MCF 10A (cell line): ENCODE measurements around the gene ZSWIM4. TPM values are rescaled to one million over a fixed set of nuclear protein-coding genes. Genes with fewer than 3 reads are reported as not detected.

ENCODE experiments used
- BruUV-seq: library from RNA; stranded (reverse); fragments of 400-500 nt; replicated peaks from 2 replicates; lab custom pipeline; 2021; lab: Mats Ljungman, UMichigan
- CTCF ChIA-PET: fragments of 300-600 bp; sonication (Branson Sonifier 250); formaldehyde crosslinking; extraction: SDS; loops from one replicate; lab custom pipeline; 2021; ENCODE audit warnings: antibody characterized with exemption, inconsistent platforms; lab: Yijun Ruan, JAX
- POLR2A ChIA-PET: fragments of 300-600, 350-650 bp; sonication (Branson Sonifier 250); formaldehyde crosslinking; extraction: SDS; loops from one replicate; lab custom pipeline; 2020; ENCODE audit warnings: antibody characterized with exemption, inconsistent platforms; lab: Yijun Ruan, JAX
- DNase-seq: peaks from one replicate; pipeline ENCODE4 v3.0.0-alpha.2; 2018; ENCODE audit not compliant: unreplicated experiment
- H3K27ac Mint-ChIP-seq: one replicate; pipeline ENCODE4 v1.8.0; 2022; ENCODE audit warnings: mild to moderate bottlenecking, low read depth, mixed read lengths; ENCODE audit not compliant: unreplicated experiment
- H3K27me3 Mint-ChIP-seq: one replicate; pipeline ENCODE4 v1.8.0; 2022; ENCODE audit warnings: mixed read lengths; ENCODE audit not compliant: insufficient read depth, unreplicated experiment
- H3K36me3 Mint-ChIP-seq: one replicate; pipeline ENCODE4 v1.8.0; 2022; ENCODE audit warnings: mild to moderate bottlenecking, moderate library complexity, mixed read lengths; ENCODE audit not compliant: insufficient read depth, unreplicated experiment
- H3K4me1 Mint-ChIP-seq: one replicate; pipeline ENCODE4 v1.8.0; 2022; ENCODE audit warnings: mixed read lengths; ENCODE audit not compliant: insufficient read depth, unreplicated experiment
- H3K4me3 Mint-ChIP-seq: one replicate; pipeline ENCODE4 v1.8.0; 2022; ENCODE audit warnings: mild to moderate bottlenecking, moderate library complexity, mixed read lengths; ENCODE audit not compliant: unreplicated experiment
- H3K9me3 Mint-ChIP-seq: one replicate; pipeline ENCODE4 v1.8.0; 2022; ENCODE audit warnings: mixed read lengths; ENCODE audit not compliant: unreplicated experiment
- CTCF ChIP-seq: fragments of 200-600 bp; IDR thresholded peaks from one replicate; pipeline ENCODE4 v1.8.0; 2022; ENCODE audit warnings: antibody characterized with exemption, mild to moderate bottlenecking; ENCODE audit not compliant: unreplicated experiment
- intact Hi-C: fragments of 100-400 bp; cut with micrococcal nuclease; formaldehyde crosslinking; loops from 2 replicates; pipeline ENCODE4 v1.14.1; 2022
- total RNA-seq: library from RNA; stranded (reverse); gene quantifications from 2 replicates; pipeline ENCODE4 v1.2.3, GENCODE V29; 2022

The ZSWIM4 gene
- total RNA-seq, 1 experiment from 2014 or later: 9.4 TPM

DNA sequence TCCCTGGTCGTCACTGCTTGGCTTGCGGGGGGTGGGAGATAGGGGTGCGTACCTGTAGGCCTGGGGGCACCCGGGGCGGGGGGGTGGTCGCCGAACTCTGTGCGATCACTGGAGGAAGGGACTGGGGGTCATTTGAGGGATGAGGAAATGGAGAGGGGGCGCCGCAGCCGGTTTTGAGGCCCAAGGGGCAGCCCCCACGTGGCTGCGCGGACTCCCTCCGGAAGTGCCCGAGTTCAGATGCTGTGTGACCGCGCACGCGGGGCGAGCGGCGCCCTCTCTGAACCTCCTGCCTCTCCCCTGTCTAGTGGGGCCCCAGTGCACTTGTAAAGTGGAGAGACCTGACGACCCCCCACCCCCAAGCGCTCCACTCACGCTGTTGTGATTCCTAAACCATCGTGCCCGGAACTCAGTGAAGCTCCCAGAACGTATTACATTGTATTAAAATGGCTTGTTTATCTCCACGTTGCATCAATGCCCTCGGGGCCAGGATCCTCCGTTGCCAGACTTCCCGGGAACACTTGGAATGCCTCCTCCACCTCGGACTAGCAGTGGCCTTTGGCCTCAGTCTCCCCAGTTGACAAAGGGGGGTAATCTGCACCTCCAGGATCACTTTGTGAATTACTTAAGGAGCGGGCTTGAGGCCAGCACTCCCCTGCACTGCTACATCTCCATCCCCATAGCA is 78.7 kb downstream of the ZSWIM4 start:
- Mint-ChIP-seq H3K9me3 (no peaks in the 10 kb centered on the region), H3K4me1 (no peaks in the 10 kb centered on the region), H3K36me3 (no peaks in the 10 kb centered on the region), H3K27ac (peak overlapping the region; percentile 39), H3K4me3 (no peak overlapping the region), H3K27me3 (no peaks in the 10 kb centered on the region)
- no peak for DNase-seq
- BruUV-seq: no TSS peak
- intact Hi-C loops: no loop called here
- no peak for TF ChIP-seq CTCF
- ChIA-PET POLR2A (no interaction called here), CTCF (interaction anchor here (0.9 to 1.3 kb wide), 2 partner anchors 12 to 174 kb away, joined by 3 read pairs; no protein-coding TSS in a partner anchor)

DNA sequence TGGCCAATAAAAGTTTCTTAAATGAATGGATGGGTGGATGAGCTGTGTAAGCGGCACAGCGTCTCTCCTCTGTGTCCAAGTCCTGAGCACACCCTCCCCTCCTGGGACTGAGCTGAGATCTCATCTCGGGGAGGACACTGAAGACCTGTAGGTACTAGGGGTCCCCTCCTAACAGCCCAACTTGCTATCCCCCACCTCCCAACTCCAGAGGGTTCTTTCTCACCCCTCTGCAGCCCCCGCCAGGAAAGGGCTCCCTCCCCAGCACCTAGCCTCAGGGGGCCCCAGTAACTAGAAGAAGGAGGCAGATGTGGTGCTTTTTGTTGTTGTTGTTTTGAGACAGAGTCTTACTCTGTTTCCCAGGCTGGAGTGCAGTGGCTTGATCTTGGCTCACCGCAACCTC is 80.6 kb downstream of the ZSWIM4 start:
- Mint-ChIP-seq H3K4me3 (no peak overlapping the region), H3K36me3 (no peaks in the 10 kb centered on the region), H3K27ac (no peak overlapping the region), H3K4me1 (no peaks in the 10 kb centered on the region), H3K9me3 (no peaks in the 10 kb centered on the region), H3K27me3 (no peaks in the 10 kb centered on the region)
- ChIA-PET POLR2A (interaction anchor here (1.2 kb wide), 1 partner anchor 173 kb away, joined by 5 read pairs; no protein-coding TSS in a partner anchor), CTCF (interaction anchor here (0.7 to 1.4 kb wide), 2 partner anchors 93 to 184 kb away, joined by 3 to 6 read pairs; no protein-coding TSS in a partner anchor)
- no TSS peak for BruUV-seq
- TF ChIP-seq CTCF: no peak
- intact Hi-C loops: no loop called here
- no peak for DNase-seq

- H3K36me3 Mint-ChIP-seq: no peaks in the 10 kb centered on the region
- POLR2A ChIA-PET: interaction anchor here (1.2 kb wide), 1 partner anchor 172 kb away, joined by 5 read pairs; no protein-coding TSS in a partner anchor
- no peaks in the 10 kb centered on the region for H3K27me3 Mint-ChIP-seq
- no peak for DNase-seq
- H3K4me1 Mint-ChIP-seq: no peaks in the 10 kb centered on the region
- intact Hi-C loops: no loop called here
- TF ChIP-seq CTCF: no peak
- no peak within 1 kb of the TSS for H3K4me3 Mint-ChIP-seq
- CTCF ChIA-PET: interaction anchor here (0.6 kb wide), 1 partner anchor 61 kb away, joined by 5 read pairs; no protein-coding TSS in a partner anchor
- H3K27ac Mint-ChIP-seq: no peak within 1 kb of the TSS
- no peaks in the 10 kb centered on the region for H3K9me3 Mint-ChIP-seq
- BruUV-seq: no TSS peak
Measured at GRCh38 chr19:13876834-13877233, 81.6 kb downstream of the ZSWIM4 start, which contains the start of gene NANOS3. NANOS3 (plus strand) TSS chr19:13877134; CDS start chr19:13877249, 115 bp downstream.

- no peak for TF ChIP-seq CTCF
- Mint-ChIP-seq H3K4me1 (no peaks in the 10 kb centered on the region), H3K27ac (no peak overlapping the region), H3K36me3 (no peaks in the 10 kb centered on the region), H3K9me3 (no peaks in the 10 kb centered on the region), H3K27me3 (no peaks in the 10 kb centered on the region), H3K4me3 (no peak overlapping the region)
- CTCF ChIA-PET: interaction anchor here (0.6 to 1.2 kb wide), 4 partner anchors 9 to 297 kb away, joined by 3 to 5 read pairs (median 4); no protein-coding TSS in a partner anchor
- POLR2A ChIA-PET: no interaction called here
- no peak for DNase-seq
- intact Hi-C loops: no loop called here
- no TSS peak for BruUV-seq
Measured at GRCh38 chr19:13877303-13877702, 82.1 kb downstream of the ZSWIM4 start.
